ENCODE measurements around the gene PLCB3. TPM values are rescaled to one million over a fixed set of nuclear protein-coding genes. Genes with fewer than 3 reads are reported as not detected.

PLCB3 gene
- total RNA-seq, 1 experiment from 2014 or later: 40.6 TPM

- H3K36me3 ChIP-seq (ENCODE audit: control insufficient read depth, insufficient read depth, low read length): no peaks in the 10 kb centered on the region
- no peak for TF ChIP-seq CTCF (IDR thresholded peaks at IDR 0.05; ENCODE audit: insufficient read depth in 1 of 2, low read depth in 1 of 2, low read length in 1 of 2, severe bottlenecking in 1 of 2, unreplicated experiment in 1 of 2)
- H3K36me3 Mint-ChIP-seq (ENCODE audit: insufficient read depth, unreplicated experiment): peaks cover 5% of the 10 kb centered on the region
- ChIA-PET CTCF (no interaction called here), POLR2A (no interaction called here)
- no peaks in the 10 kb centered on the region for H3K9me3 ChIP-seq
- H3K27me3 Mint-ChIP-seq (ENCODE audit: insufficient read depth, unreplicated experiment): peaks cover 10% of the 10 kb centered on the region
- no peaks in the 10 kb centered on the region for H3K9me3 Mint-ChIP-seq (ENCODE audit: unreplicated experiment)
- peaks cover 4% of the 10 kb centered on the region for H3K27me3 ChIP-seq (replicated peaks; ENCODE audit: control insufficient read depth, insufficient read depth, low read length)
- H3K4me1 Mint-ChIP-seq (ENCODE audit: low read depth, unreplicated experiment): no peaks in the 10 kb centered on the region
- peaks cover 5% of the 10 kb centered on the region; the same call in 1 of the 2 replicates for H3K4me1 ChIP-seq
- no peak overlapping the region for H3K27ac Mint-ChIP-seq (ENCODE audit: unreplicated experiment)
- H3K4me3 Mint-ChIP-seq (ENCODE audit: unreplicated experiment): no peak overlapping the region
- DNase-seq: no peak
- BruUV-seq (replicated peaks): no TSS peak
- H3K4me3 ChIP-seq (ENCODE audit: low read depth, low read length): no peak overlapping the region
- intact Hi-C loops (cut with micrococcal nuclease; ENCODE audit: unreplicated experiment): no loop called here
Measured at GRCh38 chr11:64297699-64298358, 46.5 kb downstream of the PLCB3 start.

GRCh38 chr11:64298966-64299846 is 47.9 kb downstream of the PLCB3 start:
- Histone ChIP-seq H3K36me3 (ENCODE audit: control insufficient read depth, insufficient read depth, low read length) (no peaks in the 10 kb centered on the region), H3K9me3 (no peaks in the 10 kb centered on the region), H3K27me3 (replicated peaks; ENCODE audit: control insufficient read depth, insufficient read depth, low read length) (peaks cover 2% of the 10 kb centered on the region), H3K4me3 (ENCODE audit: low read depth, low read length) (peak overlapping the region; percentile 86; the same call in 1 of the 2 replicates), H3K4me1 (peaks cover 10% of the 10 kb centered on the region)
- Mint-ChIP-seq H3K27me3 (ENCODE audit: insufficient read depth, unreplicated experiment) (peaks cover 10% of the 10 kb centered on the region), H3K4me1 (ENCODE audit: low read depth, unreplicated experiment) (peaks cover 6% of the 10 kb centered on the region), H3K4me3 (ENCODE audit: unreplicated experiment) (peak overlapping the region; percentile 81), H3K27ac (ENCODE audit: unreplicated experiment) (no peak overlapping the region), H3K36me3 (ENCODE audit: insufficient read depth, unreplicated experiment) (peaks cover 5% of the 10 kb centered on the region), H3K9me3 (ENCODE audit: unreplicated experiment) (no peaks in the 10 kb centered on the region)
- BruUV-seq (replicated peaks): no TSS peak
- intact Hi-C loops (cut with micrococcal nuclease; ENCODE audit: unreplicated experiment): no loop called here
- POLR2A ChIA-PET: interaction anchor here (0.6 kb wide), 1 partner anchor 83 kb away, joined by 4 read pairs; no protein-coding TSS in a partner anchor
- DNase-seq: no peak
- CTCF ChIA-PET: no interaction called here
- no peak for TF ChIP-seq CTCF (IDR thresholded peaks at IDR 0.05; ENCODE audit: insufficient read depth in 1 of 2, low read depth in 1 of 2, low read length in 1 of 2, severe bottlenecking in 1 of 2, unreplicated experiment in 1 of 2)

- Mint-ChIP-seq H3K4me1 (ENCODE audit: low read depth, unreplicated experiment) (peaks cover 9% of the 10 kb centered on the region), H3K27ac (ENCODE audit: unreplicated experiment) (peak within 1 kb of the TSS; percentile 76), H3K27me3 (ENCODE audit: insufficient read depth, unreplicated experiment) (peaks cover 8% of the 10 kb centered on the region), H3K4me3 (ENCODE audit: unreplicated experiment) (peak within 1 kb of the TSS; percentile 81), H3K36me3 (ENCODE audit: insufficient read depth, unreplicated experiment) (peaks cover 13% of the 10 kb centered on the region), H3K9me3 (ENCODE audit: unreplicated experiment) (no peaks in the 10 kb centered on the region)
- ChIA-PET CTCF (interaction anchor here (0.6 to 5.8 kb wide), 16 partner anchors 10 to 777 kb away, joined by 3 to 61 read pairs (median 4); partner anchors contain the start of genes BAD, FKBP2, PPP1R14B and PRDX5), POLR2A (interaction anchor here (0.8 to 1.5 kb wide), 3 partner anchors 18 to 59 kb away, joined by 3 to 6 read pairs (median 5); partner anchors contain the start of genes FKBP2, PRDX5 and TRMT112)
- H3K4me1 ChIP-seq: peaks cover 10% of the 10 kb centered on the region
- no peaks in the 10 kb centered on the region for H3K9me3 ChIP-seq
- peak within 1 kb of the TSS; percentile 86 for H3K4me3 ChIP-seq (ENCODE audit: low read depth, low read length)
- no peak for DNase-seq
- intact Hi-C loops (cut with micrococcal nuclease; ENCODE audit: unreplicated experiment): no loop called here
- TF ChIP-seq CTCF (IDR thresholded peaks at IDR 0.05; ENCODE audit: insufficient read depth in 1 of 2, low read depth in 1 of 2, low read length in 1 of 2, severe bottlenecking in 1 of 2, unreplicated experiment in 1 of 2): no peak
- H3K27me3 ChIP-seq (replicated peaks; ENCODE audit: control insufficient read depth, insufficient read depth, low read length): peaks cover 2% of the 10 kb centered on the region
- no TSS peak for BruUV-seq (replicated peaks)
- H3K36me3 ChIP-seq (ENCODE audit: control insufficient read depth, insufficient read depth, low read length): no peaks in the 10 kb centered on the region
Measured at GRCh38 chr11:64299847-64300648, 48.7 kb downstream of the PLCB3 start, which contains the start of gene CATSPERZ. CATSPERZ (plus strand) TSS chr11:64300358; CDS start chr11:64300411, 53 bp downstream.
